ENCODE measurements around the gene PKP4. TPM values are rescaled to one million over a fixed set of nuclear protein-coding genes. Genes with fewer than 3 reads are reported as not detected.
"Not testable (repeated sequence)": the region's sequence is repeated elsewhere in the genome, so short reads cannot be mapped to it uniquely, and the experiment has no call there.

The PKP4 gene
- total RNA-seq, 2 experiments from 2014 or later: 68.7 to 73.2 TPM

- no peak overlapping the region for H3K27ac ChIP-seq (ENCODE audit: low read depth, low read length, poor library complexity, severe bottlenecking)
- H2AFZ ChIP-seq (ENCODE audit: low read length): no peak overlapping the region
- no peak for DNase-seq (ENCODE audit: low spot score)
- BruUV-seq (replicated peaks): no TSS peak
- intact Hi-C loops (cut with micrococcal nuclease; ENCODE audit: unreplicated experiment): no loop called here
- H3K9me3 ChIP-seq (ENCODE audit: low read length): no peaks in the 10 kb centered on the region
- no peak for TF ChIP-seq EZH2phosphoT487 (IDR thresholded peaks at IDR 0.05; ENCODE audit: borderline replicate concordance, low read depth, low read length)
- TF ChIP-seq, protein P1, sequence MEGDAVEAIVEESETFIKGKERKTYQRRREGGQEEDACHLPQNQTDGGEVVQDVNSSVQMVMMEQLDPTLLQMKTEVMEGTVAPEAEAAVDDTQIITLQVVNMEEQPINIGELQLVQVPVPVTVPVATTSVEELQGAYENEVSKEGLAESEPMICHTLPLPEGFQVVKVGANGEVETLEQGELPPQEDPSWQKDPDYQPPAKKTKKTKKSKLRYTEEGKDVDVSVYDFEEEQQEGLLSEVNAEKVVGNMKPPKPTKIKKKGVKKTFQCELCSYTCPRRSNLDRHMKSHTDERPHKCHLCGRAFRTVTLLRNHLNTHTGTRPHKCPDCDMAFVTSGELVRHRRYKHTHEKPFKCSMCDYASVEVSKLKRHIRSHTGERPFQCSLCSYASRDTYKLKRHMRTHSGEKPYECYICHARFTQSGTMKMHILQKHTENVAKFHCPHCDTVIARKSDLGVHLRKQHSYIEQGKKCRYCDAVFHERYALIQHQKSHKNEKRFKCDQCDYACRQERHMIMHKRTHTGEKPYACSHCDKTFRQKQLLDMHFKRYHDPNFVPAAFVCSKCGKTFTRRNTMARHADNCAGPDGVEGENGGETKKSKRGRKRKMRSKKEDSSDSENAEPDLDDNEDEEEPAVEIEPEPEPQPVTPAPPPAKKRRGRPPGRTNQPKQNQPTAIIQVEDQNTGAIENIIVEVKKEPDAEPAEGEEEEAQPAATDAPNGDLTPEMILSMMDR (conservative IDR thresholded peaks at IDR 0.05; ENCODE audit: low read length): no peak
- H3K9me2 ChIP-seq (ENCODE audit: insufficient read depth, low read length): no peaks in the 10 kb centered on the region
- no peaks in the 10 kb centered on the region for H4K20me1 ChIP-seq (ENCODE audit: insufficient read depth, low read length)
- no peak overlapping the region for H3K4me2 ChIP-seq (ENCODE audit: low read length)
- H3K79me2 ChIP-seq (ENCODE audit: insufficient read depth, low read depth, low read length): no peaks in the 10 kb centered on the region
- no peaks in the 10 kb centered on the region for H3K4me1 ChIP-seq (ENCODE audit: insufficient read depth, low read length, poor library complexity, severe bottlenecking)
- POLR2A ChIA-PET: interaction anchor here (1.1 kb wide), 1 partner anchor 15 kb away, joined by 3 read pairs; no protein-coding TSS in a partner anchor
- no peaks in the 10 kb centered on the region for H3K36me3 ChIP-seq (ENCODE audit: insufficient read depth, low read length)
- CTCF ChIA-PET (ENCODE audit: unreplicated experiment): no interaction called here
- H3K4me3 ChIP-seq (ENCODE audit: low read depth, low read length, poor library complexity, severe bottlenecking): no peak overlapping the region
Observed at GRCh38 chr2:158692372-158693103, 235.8 kb downstream of the PKP4 start.

GRCh38 chr2:158693476-158693875, 236.7 kb downstream of the PKP4 start:
- no TSS peak for BruUV-seq (replicated peaks)
- POLR2A ChIA-PET: no interaction called here
- TF ChIP-seq EZH2phosphoT487 (IDR thresholded peaks at IDR 0.05; ENCODE audit: borderline replicate concordance, low read depth, low read length): no peak
- TF ChIP-seq, protein P1 (conservative IDR thresholded peaks at IDR 0.05; ENCODE audit: low read length): no peak

GRCh38 chr2:158695305-158695704, 238.6 kb downstream of the PKP4 start:
- no peak overlapping the region for H2AFZ ChIP-seq (ENCODE audit: low read length)
- no peaks in the 10 kb centered on the region for H3K79me2 ChIP-seq (ENCODE audit: insufficient read depth, low read depth, low read length)
- ChIA-PET POLR2A (interaction anchor here (0.6 kb wide), 1 partner anchor 104 kb away, joined by 3 read pairs; no protein-coding TSS in a partner anchor), CTCF (ENCODE audit: unreplicated experiment) (no interaction called here)
- TF ChIP-seq, protein P1 (conservative IDR thresholded peaks at IDR 0.05; ENCODE audit: low read length): no peak
- TF ChIP-seq EZH2phosphoT487 (IDR thresholded peaks at IDR 0.05; ENCODE audit: borderline replicate concordance, low read depth, low read length): no peak
- DNase-seq (ENCODE audit: low spot score): no peak
- intact Hi-C loops (cut with micrococcal nuclease; ENCODE audit: unreplicated experiment): no loop called here
- no peak overlapping the region for H3K27ac ChIP-seq (ENCODE audit: low read depth, low read length, poor library complexity, severe bottlenecking)
- no peaks in the 10 kb centered on the region for H4K20me1 ChIP-seq (ENCODE audit: insufficient read depth, low read length)
- no peaks in the 10 kb centered on the region for H3K36me3 ChIP-seq (ENCODE audit: insufficient read depth, low read length)
- BruUV-seq (replicated peaks): no TSS peak
- no peaks in the 10 kb centered on the region for H3K4me1 ChIP-seq (ENCODE audit: insufficient read depth, low read length, poor library complexity, severe bottlenecking)
- H3K9me3 ChIP-seq (ENCODE audit: low read length): no peaks in the 10 kb centered on the region
- H3K4me2 ChIP-seq (ENCODE audit: low read length): no peak overlapping the region
- no peak overlapping the region for H3K4me3 ChIP-seq (ENCODE audit: low read depth, low read length, poor library complexity, severe bottlenecking)
- H3K9me2 ChIP-seq (ENCODE audit: insufficient read depth, low read length): no peaks in the 10 kb centered on the region

More at GRCh38 chr2:158693476-158693875, 236.7 kb downstream of the PKP4 start:
- Histone ChIP-seq H4K20me1 (ENCODE audit: insufficient read depth, low read length) (no peaks in the 10 kb centered on the region), H3K4me1 (ENCODE audit: insufficient read depth, low read length, poor library complexity, severe bottlenecking) (no peaks in the 10 kb centered on the region), H3K4me3 (ENCODE audit: low read depth, low read length, poor library complexity, severe bottlenecking) (no peak overlapping the region), H3K79me2 (ENCODE audit: insufficient read depth, low read depth, low read length) (no peaks in the 10 kb centered on the region), H3K36me3 (ENCODE audit: insufficient read depth, low read length) (no peaks in the 10 kb centered on the region), H3K27ac (ENCODE audit: low read depth, low read length, poor library complexity, severe bottlenecking) (no peak overlapping the region), H3K9me2 (ENCODE audit: insufficient read depth, low read length) (no peaks in the 10 kb centered on the region), H2AFZ (ENCODE audit: low read length) (no peak overlapping the region), H3K9me3 (ENCODE audit: low read length) (no peaks in the 10 kb centered on the region), H3K4me2 (ENCODE audit: low read length) (no peak overlapping the region)
- no peak for DNase-seq (ENCODE audit: low spot score)
- CTCF ChIA-PET (ENCODE audit: unreplicated experiment): no interaction called here
- intact Hi-C loops (cut with micrococcal nuclease; ENCODE audit: unreplicated experiment): no loop called here

GRCh38 chr2:158695744-158696143, 239.0 kb downstream of the PKP4 start:
- H3K4me1 ChIP-seq (ENCODE audit: insufficient read depth, low read length, poor library complexity, severe bottlenecking); H3K79me2 ChIP-seq (ENCODE audit: insufficient read depth, low read depth, low read length); BruUV-seq (replicated peaks); DNase-seq (ENCODE audit: low spot score); CTCF ChIA-PET (ENCODE audit: unreplicated experiment); H3K9me3 ChIP-seq (ENCODE audit: low read length); H3K9me2 ChIP-seq (ENCODE audit: insufficient read depth, low read length); POLR2A ChIA-PET; H4K20me1 ChIP-seq (ENCODE audit: insufficient read depth, low read length); intact Hi-C loops (cut with micrococcal nuclease; ENCODE audit: unreplicated experiment); H3K4me3 ChIP-seq (ENCODE audit: low read depth, low read length, poor library complexity, severe bottlenecking); H3K27ac ChIP-seq (ENCODE audit: low read depth, low read length, poor library complexity, severe bottlenecking); H2AFZ ChIP-seq (ENCODE audit: low read length); H3K4me2 ChIP-seq (ENCODE audit: low read length); H3K36me3 ChIP-seq (ENCODE audit: insufficient read depth, low read length): not testable (repeated sequence)

All from OCI-LY7 (cell line).